HG02623 (cell line): Measurements from ENCODE around the gene UHRF2.
A peak's percentile ranks its signal among the peaks of the same experiment; 100 is the strongest.
"Not testable (repeated sequence)": the region's sequence is repeated elsewhere in the genome, so short reads cannot be mapped to it uniquely, and the experiment has no call there.

Experiments
- ATAC-seq: cut with Tn5 transposase; IDR thresholded peaks from one replicate; pipeline ENCODE4 v1.9.1; 2021; ENCODE audit warnings: moderate library complexity; ENCODE audit not compliant: unreplicated experiment

Gene UHRF2

DNA sequence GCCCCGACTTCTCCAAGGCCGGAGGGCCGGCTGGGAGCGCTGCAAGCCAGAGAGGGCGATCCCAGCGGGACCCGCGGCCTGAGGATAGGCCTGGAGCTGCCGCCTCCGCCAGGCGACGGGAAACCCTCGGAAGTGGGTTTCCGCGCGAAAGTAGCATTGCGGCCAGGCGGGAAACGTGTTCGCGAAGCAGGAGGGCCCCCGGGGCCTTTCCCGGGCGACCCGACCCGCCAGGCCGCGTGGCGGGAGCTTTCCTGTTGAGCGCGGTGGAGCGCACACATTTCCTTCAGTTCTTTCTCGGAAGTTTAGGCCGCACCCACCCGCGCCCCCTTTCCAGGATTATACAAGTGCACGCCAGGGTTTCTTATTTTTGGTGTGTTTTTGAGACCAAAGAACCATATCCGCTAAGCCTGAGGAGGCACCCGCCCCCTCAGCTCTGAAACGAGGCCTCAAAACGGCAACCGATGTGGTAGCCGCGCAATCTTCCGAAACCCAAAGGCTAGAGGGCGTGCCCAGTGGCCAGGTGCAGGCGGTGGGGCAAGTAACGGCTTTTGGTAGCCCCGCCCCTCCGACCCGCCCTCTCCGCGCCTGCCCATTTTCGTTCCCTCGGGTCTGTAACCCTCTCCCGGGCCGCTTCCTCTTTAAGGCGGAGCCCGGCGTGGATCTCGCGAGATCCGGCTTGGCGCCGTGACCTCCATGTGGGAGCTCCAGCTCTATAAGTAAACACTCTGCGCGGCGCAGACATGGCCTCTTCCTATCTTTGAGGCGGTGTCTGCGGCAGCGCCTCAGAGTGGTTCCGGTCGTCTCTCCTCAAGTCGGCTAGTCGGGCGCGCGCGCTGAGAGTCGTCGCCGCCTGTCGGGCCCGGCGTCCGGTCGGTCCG is at the start of gene UHRF2:
UHRF2 (plus strand) TSS at position 713 of the 878 bp plus-strand sequence. CDS start 292 bp downstream, outside the sequence.
- ATAC-seq, result peak; percentile 81

GRCh38 chr9:6367128-6367890 is 45.7 kb upstream of the UHRF2 start:
- ATAC-seq, result no peak

GRCh38 chr9:6368831-6369230 is 44.2 kb upstream of the UHRF2 start:
- ATAC-seq, result no peak

- ATAC-seq, result not testable (repeated sequence)
Measured at GRCh38 chr9:6381477-6382012, 31.5 kb upstream of the UHRF2 start.

DNA sequence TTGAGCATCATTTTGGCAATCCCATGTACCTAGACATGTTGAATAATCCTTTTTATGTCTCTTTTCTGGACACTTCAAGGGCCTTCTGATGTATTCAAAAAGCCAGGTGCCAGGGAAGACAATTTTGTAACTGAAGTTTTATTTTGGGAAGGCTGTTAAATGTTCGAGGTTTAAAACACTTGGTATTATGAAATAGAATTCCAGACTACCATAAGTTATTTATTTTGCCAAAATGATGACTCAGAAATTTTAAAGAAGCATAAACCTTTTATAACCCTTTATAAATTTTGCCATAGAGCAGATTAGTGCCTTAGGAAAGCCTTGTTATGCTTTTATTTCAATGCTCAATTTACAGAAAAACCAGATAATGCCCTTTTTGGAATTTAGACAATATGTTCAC is 30.3 kb upstream of the UHRF2 start:
- ATAC-seq, result no peak

- no peak for ATAC-seq
Measured at GRCh38 chr9:6383551-6384225, 29.3 kb upstream of the UHRF2 start.

GRCh38 chr9:6384732-6385131 is 28.3 kb upstream of the UHRF2 start:
- no peak for ATAC-seq

GRCh38 chr9:6399071-6399470 is 13.9 kb upstream of the UHRF2 start:
- no peak for ATAC-seq

- no peak for ATAC-seq
Measured at GRCh38 chr9:6405371-6405770, 7.6 kb upstream of the UHRF2 start.

- no peak for ATAC-seq
Measured at GRCh38 chr9:6407778-6408177, 5.2 kb upstream of the UHRF2 start.

GRCh38 chr9:6408320-6408719 is 4.7 kb upstream of the UHRF2 start:
- no peak for ATAC-seq

DNA sequence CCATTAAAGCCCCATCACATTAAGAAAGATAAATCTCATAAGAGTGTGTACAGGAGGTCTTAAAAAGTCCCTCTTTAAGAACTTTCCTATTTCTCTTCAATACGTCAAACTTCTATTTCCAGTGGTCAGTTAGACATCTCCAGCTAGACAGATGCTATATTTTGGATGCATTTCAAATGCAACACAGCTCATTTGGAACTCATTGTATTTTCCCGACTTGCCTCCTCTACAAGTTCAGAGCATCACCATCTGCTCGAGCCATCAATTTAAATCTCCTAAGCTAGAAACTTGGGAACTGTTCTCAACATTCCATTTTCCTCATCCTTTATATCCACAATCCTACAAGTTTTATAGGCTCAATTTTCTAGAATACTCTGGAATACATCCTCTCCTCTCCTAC is 3.2 kb upstream of the UHRF2 start:
- no peak for ATAC-seq

DNA sequence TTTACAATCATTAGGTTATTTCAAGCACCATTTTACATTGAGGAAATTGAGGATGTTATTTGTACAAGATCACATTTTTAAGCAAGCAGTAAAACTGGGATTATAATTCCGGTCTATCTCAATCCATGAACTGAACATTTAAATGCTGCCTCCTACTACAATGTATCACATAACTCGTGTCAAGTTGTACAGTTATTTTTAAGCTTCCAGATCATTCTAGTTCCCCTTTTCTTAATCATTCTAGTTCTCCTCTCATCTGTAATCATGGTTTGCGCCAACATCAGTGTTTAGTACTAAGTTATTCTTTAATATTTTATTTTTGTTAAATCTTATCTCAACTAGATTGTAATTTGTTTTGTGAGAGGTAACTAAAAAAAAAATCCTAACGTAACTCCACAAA is 2.4 kb upstream of the UHRF2 start:
- ATAC-seq, result no peak

- peak; percentile 5 for ATAC-seq
Measured at GRCh38 chr9:6413365-6414246, 607 bp downstream of the UHRF2 start.

GRCh38 chr9:6414247-6414641 is 1.2 kb downstream of the UHRF2 start:
- ATAC-seq, result no peak

DNA sequence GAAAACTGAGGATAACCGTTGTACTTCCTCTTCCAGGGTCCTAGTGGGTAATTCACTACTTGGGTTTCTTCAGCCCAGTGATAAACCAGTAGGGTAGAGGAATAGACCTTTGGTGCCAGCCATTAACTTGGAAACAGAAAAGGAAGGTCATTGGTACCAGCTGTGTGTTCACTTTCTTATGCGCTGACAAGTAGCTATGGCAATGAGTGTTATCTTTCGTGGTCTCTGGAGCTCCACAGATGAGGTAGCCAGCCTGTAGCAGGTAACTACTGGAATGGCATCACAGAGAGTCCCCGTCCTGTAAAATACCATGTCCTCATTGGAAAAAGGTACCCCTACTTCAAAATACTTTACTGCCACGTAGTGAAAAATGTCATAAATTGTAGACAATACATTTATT is 2.3 kb downstream of the UHRF2 start:
- ATAC-seq, result no peak

DNA sequence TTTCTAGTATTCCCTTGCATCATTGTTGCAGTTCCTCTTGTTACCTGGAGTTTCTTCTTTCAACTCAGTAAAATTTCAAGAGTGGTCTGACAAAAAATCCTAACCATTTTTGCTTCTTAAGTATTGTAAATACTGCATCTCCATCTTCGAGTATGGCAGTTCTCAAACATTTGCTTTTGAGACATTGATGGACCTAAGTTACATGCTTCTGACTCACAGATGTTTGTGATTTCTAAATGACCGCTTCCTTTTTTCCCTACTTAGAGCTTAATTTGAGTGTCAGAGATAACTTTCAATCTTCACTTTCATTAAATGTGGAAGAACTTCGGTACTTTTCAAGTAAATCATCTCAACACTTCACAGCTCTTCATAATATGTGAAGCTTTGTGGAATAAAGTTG is 4.2 kb downstream of the UHRF2 start:
- ATAC-seq, result no peak

DNA sequence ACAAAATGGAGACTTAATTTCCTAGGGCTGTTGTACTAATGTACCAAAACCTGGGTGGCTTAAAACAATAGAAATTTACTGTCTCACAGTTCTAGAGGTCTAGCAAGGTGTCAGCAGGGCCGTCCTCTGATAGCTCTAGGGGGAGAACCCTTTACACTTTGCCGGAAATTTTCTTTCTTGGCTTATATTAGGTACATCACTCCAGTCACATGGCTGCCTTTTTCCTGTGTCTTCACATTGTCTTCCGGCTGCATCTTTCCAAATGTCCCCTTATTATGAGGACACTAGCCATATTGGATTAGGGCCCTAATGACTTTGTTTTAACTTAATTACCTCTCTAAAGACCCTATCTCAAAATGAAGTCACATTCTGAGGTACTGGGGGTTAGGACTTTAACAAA is 5.8 kb downstream of the UHRF2 start:
- no peak for ATAC-seq

GRCh38 chr9:6424940-6425339 is 11.9 kb downstream of the UHRF2 start:
- no peak for ATAC-seq

DNA sequence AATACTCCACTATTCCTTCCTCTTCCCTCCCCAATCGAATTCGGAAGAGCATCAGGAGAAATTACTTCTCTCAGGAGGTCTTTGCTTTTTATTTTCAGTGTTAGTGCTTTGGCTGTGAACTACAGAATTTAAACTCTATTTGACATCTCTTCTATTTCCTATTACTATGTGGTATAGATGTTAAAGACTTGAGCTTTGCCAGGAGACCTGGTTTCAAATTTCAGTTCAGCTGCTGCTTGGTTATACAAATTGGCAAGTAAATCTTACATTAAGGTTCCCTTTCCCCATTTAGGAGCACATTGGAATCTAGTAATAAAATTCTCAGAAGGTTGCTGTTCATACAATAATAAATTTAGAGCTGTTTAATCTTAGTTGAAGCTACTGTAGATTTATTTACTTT is 13.1 kb downstream of the UHRF2 start:
- ATAC-seq, result no peak
